GM13976 (cell line): ENCODE data around the gene LYRM4.

Source experiments
- DNase-seq: peaks from one replicate; pipeline ENCODE4 v3.0.0; 2012; ENCODE audit warnings: low spot score
- CTCF ChIP-seq: IDR thresholded peaks from 2 replicates; pipeline ENCODE4 v1.5.1; 2012; ENCODE audit warnings: borderline replicate concordance, mild to moderate bottlenecking; ENCODE audit not compliant: insufficient read depth; ENCODE audit errors: extremely low read depth, missing control alignments, control extremely low read depth
- in situ Hi-C: fragments of 300-500 bp; cut with MboI; formaldehyde crosslinking; loops from one replicate; pipeline ENCODE4 v1.12.0; 2022; ENCODE audit warnings: low sequenced_read_pairs, mixed read lengths, inconsistent platforms; ENCODE audit not compliant: unreplicated experiment

The LYRM4 gene

DNA sequence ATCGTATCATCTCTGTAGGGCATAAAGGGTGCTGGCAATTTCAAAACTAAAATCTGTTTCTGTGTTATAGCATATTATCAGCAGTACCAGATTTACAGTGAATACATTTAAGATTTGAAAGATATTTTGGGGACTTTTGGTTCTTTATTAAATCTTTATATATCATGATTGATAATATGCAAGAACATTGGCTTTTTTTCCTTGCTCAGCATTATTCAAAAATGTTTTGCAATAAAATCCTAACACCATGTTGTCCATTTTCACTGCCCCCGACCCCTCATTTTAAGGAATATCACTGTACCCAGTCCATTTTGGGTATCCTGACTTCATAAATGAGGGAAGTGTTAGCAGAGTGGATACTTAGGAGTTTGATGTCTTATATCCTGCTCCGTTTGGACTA is 16.8 kb upstream of the LYRM4 start:
- no peak for DNase-seq
- in situ Hi-C loops: no loop called here
- no peak for TF ChIP-seq CTCF

DNA sequence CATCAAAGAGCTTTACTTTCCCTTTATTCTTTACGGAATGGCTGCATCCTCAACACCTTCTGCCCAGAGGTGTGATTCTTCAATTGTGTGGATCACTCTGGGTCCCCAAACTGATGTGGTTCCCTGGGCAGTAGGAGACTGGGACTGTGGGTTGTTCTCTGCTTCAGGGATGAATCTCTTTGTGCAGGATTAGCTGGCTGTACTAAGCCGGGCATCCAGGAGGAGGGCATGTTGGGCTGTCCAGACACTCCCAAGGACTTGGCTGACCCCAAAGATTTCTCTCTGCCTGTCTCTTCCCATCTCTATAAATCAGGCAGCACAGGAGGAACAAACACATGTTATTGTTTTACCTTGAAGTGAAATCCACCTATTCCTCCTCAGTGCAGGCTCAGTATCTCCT is 15.8 kb upstream of the LYRM4 start:
- in situ Hi-C loops: no loop called here
- DNase-seq: no peak
- TF ChIP-seq CTCF: no peak

GRCh38 chr6:5275497-5275896 is 14.7 kb upstream of the LYRM4 start:
- TF ChIP-seq CTCF: no peak

GRCh38 chr6:5274231-5274630 is 13.5 kb upstream of the LYRM4 start:
- in situ Hi-C loops: no loop called here
- no peak for DNase-seq
- TF ChIP-seq CTCF: no peak

More at GRCh38 chr6:5275497-5275896, 14.7 kb upstream of the LYRM4 start:
- in situ Hi-C loops: no loop called here
- DNase-seq: no peak

DNA sequence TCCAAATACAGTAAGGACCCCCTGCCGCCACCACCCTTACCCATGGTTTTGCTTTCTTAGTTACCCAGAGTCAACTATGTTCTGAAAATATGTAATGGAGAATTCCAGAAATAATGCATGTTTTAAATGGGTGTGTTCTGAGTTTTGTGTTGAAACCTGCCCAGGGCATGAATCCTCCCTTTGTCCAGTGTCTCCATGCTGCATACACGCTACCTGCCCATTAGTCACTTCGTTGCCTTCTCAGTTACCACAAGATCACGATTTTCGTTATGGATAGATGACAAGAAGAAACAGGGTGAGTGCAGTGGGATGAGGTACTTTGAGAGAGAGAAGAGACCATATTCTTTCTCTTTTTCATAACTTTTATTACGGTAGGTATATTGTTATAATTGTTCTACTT is 11.2 kb upstream of the LYRM4 start:
- TF ChIP-seq CTCF: no peak
- DNase-seq: no peak
- in situ Hi-C loops: no loop called here

DNA sequence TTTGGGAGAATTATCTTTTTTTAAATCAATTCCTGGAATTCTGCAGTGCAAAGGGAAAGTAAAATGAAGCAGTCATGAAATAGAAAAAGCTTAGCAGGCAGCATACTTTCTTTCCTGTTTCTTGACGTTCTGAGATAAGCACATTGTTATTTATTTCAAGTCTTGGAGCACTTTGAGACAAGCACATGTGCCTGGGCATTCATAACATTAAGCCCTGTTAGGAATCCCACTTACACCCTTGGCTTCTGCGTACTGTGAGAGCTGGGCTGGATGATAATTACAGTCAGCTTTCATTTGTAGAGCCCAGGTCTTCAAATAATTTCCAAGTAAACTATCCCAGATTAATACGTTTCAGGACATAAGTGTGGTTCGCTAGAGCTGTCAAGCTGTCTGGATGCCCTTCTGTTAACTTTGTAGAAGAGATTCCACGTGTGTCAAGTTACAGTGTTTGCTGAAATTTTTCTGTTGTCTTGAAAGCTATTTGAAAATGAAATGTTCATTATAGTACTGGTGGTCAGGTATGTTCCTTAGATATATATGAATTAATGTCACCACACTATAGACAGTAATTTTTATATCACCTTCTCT is 9.4 kb upstream of the LYRM4 start:
- DNase-seq: no peak
- in situ Hi-C loops: no loop called here
- TF ChIP-seq CTCF: no peak

GRCh38 chr6:5266423-5266822 is 5.7 kb upstream of the LYRM4 start:
- in situ Hi-C loops: no loop called here
- no peak for TF ChIP-seq CTCF
- DNase-seq: no peak
